GM12878 (cell line): ENCODE data around the gene SRSF2. TPM values are rescaled to one million over a fixed set of nuclear protein-coding genes. Genes with fewer than 3 reads are reported as not detected.

Experiments
- BCL11A ChIP-seq: IDR thresholded peaks from 2 replicates; pipeline ENCODE4 v1.6.1; 2011; ENCODE audit warnings: low read depth, low read length
- CHD1 ChIP-seq: IDR thresholded peaks from 2 replicates; pipeline ENCODE4 v1.6.1; 2012; ENCODE audit warnings: low read depth, low read length, improper control_type of control experiment
- CHD2 ChIP-seq: IDR thresholded peaks from 2 replicates; pipeline ENCODE4 v1.6.1; 2011; ENCODE audit warnings: low read depth, low read length, improper control_type of control experiment, borderline replicate concordance
- CREB1 ChIP-seq: IDR thresholded peaks from 2 replicates; pipeline ENCODE4 v1.6.1; 2012; ENCODE audit warnings: low read depth, mild to moderate bottlenecking, inconsistent platforms
- ESRRA ChIP-seq: IDR thresholded peaks from 2 replicates; pipeline ENCODE4 v1.6.1; 2012; ENCODE audit warnings: mild to moderate bottlenecking, low read length, improper control_type of control experiment
- EZH2 ChIP-seq: IDR thresholded peaks from 2 replicates; pipeline ENCODE4 v1.6.1; 2012; ENCODE audit warnings: low read depth, mild to moderate bottlenecking, control low read depth, inconsistent platforms, low read length, borderline replicate concordance; ENCODE audit not compliant: control insufficient read depth
- HDGF ChIP-seq: fragments of 450-650 bp; IDR thresholded peaks from 2 replicates; pipeline ENCODE4 v1.6.1; 2016; ENCODE audit warnings: antibody characterized with exemption
- JUNB ChIP-seq: IDR thresholded peaks from 2 replicates; pipeline ENCODE4 v1.6.1; 2016; ENCODE audit warnings: antibody characterized with exemption, mild to moderate bottlenecking
- MTA3 ChIP-seq: IDR thresholded peaks from 2 replicates; pipeline ENCODE4 v1.6.1; 2012; ENCODE audit warnings: low read length, inconsistent platforms, borderline replicate concordance
- NFYB ChIP-seq: IDR thresholded peaks from 2 replicates; pipeline ENCODE4 v1.6.1; 2011; ENCODE audit warnings: low read depth, mild to moderate bottlenecking, low read length, improper control_type of control experiment, moderate library complexity; ENCODE audit not compliant: insufficient read depth
- PAX5 ChIP-seq: IDR thresholded peaks from 2 replicates; pipeline ENCODE4 v1.6.1; 2011; ENCODE audit warnings: low read depth, low read length, borderline replicate concordance
- POLR2AphosphoS5 ChIP-seq: IDR thresholded peaks from 2 replicates; pipeline ENCODE4 v1.6.1; 2011; ENCODE audit warnings: mild to moderate bottlenecking, low read length, inconsistent platforms
- RBBP5 ChIP-seq: fragments of 200-600 bp; sonication (generic); conservative IDR thresholded peaks from 2 replicates; pipeline ENCODE4 v1.6.1; 2016
- RUNX3 ChIP-seq: IDR thresholded peaks from 2 replicates; pipeline ENCODE4 v1.6.1; 2012; ENCODE audit warnings: low read length, inconsistent platforms
- SP1 ChIP-seq: IDR thresholded peaks from one replicate; pipeline ENCODE4 v1.6.1; 2011; ENCODE audit warnings: low read depth, low read length
- SUZ12 ChIP-seq: fragments of 200-600 bp; sonication (generic); IDR thresholded peaks from one replicate; pipeline ENCODE4 v1.6.1; 2018; ENCODE audit warnings: antibody characterized with exemption, mild to moderate bottlenecking; ENCODE audit not compliant: unreplicated experiment
- TCF3 ChIP-seq: IDR thresholded peaks from 2 replicates; pipeline ENCODE4 v1.6.1; 2012; ENCODE audit warnings: low read depth, mild to moderate bottlenecking, low read length, borderline replicate concordance; ENCODE audit not compliant: insufficient read depth
- ZNF207 ChIP-seq: fragments of 450-650 bp; IDR thresholded peaks from 2 replicates; pipeline ENCODE4 v1.6.1; 2014; ENCODE audit warnings: antibody characterized with exemption, mild to moderate bottlenecking, borderline replicate concordance
- ZZZ3 ChIP-seq: IDR thresholded peaks from 2 replicates; pipeline ENCODE4 v1.6.1; 2011; ENCODE audit warnings: low read depth; ENCODE audit not compliant: control insufficient read depth, insufficient read length
- polyA plus RNA-seq, 11 experiments: library from polyadenylated mRNA; depleted of rRNA in 4 of 11; unstranded in 6 of 11; stranded (reverse) in 5 of 11; fragments of >200 nt; fragmentation: Nextera tagmentation in 4 of 11; fragmentation: Illumina TruSeq in 1 of 11; extraction: Ambion mirVana in 4 of 11; extraction: Trizol in 1 of 11; gene quantifications; 1 replicate in 1 of 11; 2 replicates in 10 of 11; pipeline versions ENCODE4 v1.2.1 to v1.2.3, GENCODE V29; 2011 to 2016; ENCODE audit warnings: inconsistent platforms in 2 of 11, missing spikeins in 2 of 11, low read depth in 1 of 11
- total RNA-seq, 4 experiments: library from RNA; depleted of rRNA in 3 of 4; stranded (reverse); fragments of >200 nt in 3 of 4; fragmentation: Illumina TruSeq in 1 of 4; extraction: Trizol in 1 of 4; gene quantifications; 2 replicates each; pipeline versions ENCODE4 v1.2.1 to v1.2.3, GENCODE V29; 2013 to 2021
- TF ChIP-seq, protein P1 (sequence below): fragments of 450-650 bp; IDR thresholded peaks from 2 replicates; pipeline ENCODE4 v1.6.1; 2017; ENCODE audit warnings: mild to moderate bottlenecking, moderate library complexity
- TF ChIP-seq, protein P2 (sequence below): fragments of 450-650 bp; IDR thresholded peaks from 2 replicates; pipeline ENCODE4 v1.6.1; 2016; ENCODE audit warnings: mild to moderate bottlenecking
- TF ChIP-seq, protein P3 (sequence below): IDR thresholded peaks from 2 replicates; pipeline ENCODE4 v1.6.1; 2012; ENCODE audit warnings: improper control_type of control experiment, low read depth, low read length; ENCODE audit not compliant: insufficient replicate concordance

The SRSF2 gene
- total and polyA plus RNA-seq, 10 of the 15 experiments (the other 5 are each of a cell fraction or from before 2014, with no cell fraction given), result 225 to 795 (median 410) TPM

DNA sequence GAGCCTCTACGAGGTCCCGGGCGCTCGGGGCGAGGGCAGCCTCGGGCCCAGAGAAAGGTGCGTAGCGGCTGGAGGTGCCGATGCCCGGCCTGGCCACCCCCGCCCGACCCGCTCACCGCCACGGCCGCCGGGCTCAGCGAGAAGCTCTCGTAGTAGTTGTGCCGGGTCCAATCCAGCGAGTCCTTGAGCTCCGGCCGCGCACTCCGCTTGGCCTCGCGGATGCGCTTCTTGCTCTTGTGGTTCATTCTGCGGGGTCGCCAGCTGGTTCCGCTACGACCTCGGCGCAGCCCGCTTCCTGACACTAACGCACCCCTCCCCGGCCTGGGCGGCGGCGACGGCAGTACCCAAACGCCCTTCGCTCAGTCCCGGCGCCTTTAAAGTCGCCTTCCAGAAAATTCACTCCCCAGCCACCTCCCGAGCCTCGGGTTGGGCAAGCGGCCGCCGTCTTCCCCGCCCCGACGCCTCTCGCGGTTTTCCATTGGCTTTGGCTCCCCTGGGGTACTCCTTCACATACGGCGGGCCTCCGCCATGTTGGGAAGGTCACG, 10.8 kb downstream of the SRSF2 start, which contains the start of gene JMJD6 (continued):
- TF ChIP-seq, protein P1, sequence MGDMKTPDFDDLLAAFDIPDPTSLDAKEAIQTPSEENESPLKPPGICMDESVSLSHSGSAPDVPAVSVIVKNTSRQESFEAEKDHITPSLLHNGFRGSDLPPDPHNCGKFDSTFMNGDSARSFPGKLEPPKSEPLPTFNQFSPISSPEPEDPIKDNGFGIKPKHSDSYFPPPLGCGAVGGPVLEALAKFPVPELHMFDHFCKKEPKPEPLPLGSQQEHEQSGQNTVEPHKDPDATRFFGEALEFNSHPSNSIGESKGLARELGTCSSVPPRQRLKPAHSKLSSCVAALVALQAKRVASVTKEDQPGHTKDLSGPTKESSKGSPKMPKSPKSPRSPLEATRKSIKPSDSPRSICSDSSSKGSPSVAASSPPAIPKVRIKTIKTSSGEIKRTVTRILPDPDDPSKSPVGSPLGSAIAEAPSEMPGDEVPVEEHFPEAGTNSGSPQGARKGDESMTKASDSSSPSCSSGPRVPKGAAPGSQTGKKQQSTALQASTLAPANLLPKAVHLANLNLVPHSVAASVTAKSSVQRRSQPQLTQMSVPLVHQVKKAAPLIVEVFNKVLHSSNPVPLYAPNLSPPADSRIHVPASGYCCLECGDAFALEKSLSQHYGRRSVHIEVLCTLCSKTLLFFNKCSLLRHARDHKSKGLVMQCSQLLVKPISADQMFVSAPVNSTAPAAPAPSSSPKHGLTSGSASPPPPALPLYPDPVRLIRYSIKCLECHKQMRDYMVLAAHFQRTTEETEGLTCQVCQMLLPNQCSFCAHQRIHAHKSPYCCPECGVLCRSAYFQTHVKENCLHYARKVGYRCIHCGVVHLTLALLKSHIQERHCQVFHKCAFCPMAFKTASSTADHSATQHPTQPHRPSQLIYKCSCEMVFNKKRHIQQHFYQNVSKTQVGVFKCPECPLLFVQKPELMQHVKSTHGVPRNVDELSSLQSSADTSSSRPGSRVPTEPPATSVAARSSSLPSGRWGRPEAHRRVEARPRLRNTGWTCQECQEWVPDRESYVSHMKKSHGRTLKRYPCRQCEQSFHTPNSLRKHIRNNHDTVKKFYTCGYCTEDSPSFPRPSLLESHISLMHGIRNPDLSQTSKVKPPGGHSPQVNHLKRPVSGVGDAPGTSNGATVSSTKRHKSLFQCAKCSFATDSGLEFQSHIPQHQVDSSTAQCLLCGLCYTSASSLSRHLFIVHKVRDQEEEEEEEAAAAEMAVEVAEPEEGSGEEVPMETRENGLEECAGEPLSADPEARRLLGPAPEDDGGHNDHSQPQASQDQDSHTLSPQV, result peak; percentile 100
- TF ChIP-seq CHD2, result peak; percentile 85
- TF ChIP-seq TCF3, result peak; percentile 73; the same call in 1 of the 2 replicates
- no peak for TF ChIP-seq JUNB
- TF ChIP-seq BCL11A, result no peak
- no peak for TF ChIP-seq RBBP5
- peak; percentile 45; the same call in 1 of the 2 replicates for TF ChIP-seq ZNF207
- peak; percentile 95 for TF ChIP-seq CREB1
- TF ChIP-seq NFYB, result peak; percentile 64; the same call in 1 of the 2 replicates
- peak; percentile 26; the same call in 1 of the 2 replicates for TF ChIP-seq PAX5
- TF ChIP-seq, protein P2, sequence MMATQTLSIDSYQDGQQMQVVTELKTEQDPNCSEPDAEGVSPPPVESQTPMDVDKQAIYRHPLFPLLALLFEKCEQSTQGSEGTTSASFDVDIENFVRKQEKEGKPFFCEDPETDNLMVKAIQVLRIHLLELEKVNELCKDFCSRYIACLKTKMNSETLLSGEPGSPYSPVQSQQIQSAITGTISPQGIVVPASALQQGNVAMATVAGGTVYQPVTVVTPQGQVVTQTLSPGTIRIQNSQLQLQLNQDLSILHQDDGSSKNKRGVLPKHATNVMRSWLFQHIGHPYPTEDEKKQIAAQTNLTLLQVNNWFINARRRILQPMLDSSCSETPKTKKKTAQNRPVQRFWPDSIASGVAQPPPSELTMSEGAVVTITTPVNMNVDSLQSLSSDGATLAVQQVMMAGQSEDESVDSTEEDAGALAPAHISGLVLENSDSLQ, result 0 out of 2 replicates have a peak, but pooled peaks have one; percentile 1
- TF ChIP-seq ZZZ3, result no peak
- TF ChIP-seq SP1, result peak; percentile 89
- TF ChIP-seq RUNX3, result peak; percentile 85
- TF ChIP-seq ESRRA, result no peak
- 0 out of 2 replicates have a peak, but pooled peaks have one; percentile 64 for TF ChIP-seq CHD1
- no peak for TF ChIP-seq SUZ12
- TF ChIP-seq POLR2AphosphoS5, result peak; percentile 92; the same call in 1 of the 2 replicates
- no peak for TF ChIP-seq MTA3
- TF ChIP-seq HDGF, result no peak; the same call in 1 of the 2 replicates
- no peak for TF ChIP-seq EZH2
- TF ChIP-seq, protein P3, sequence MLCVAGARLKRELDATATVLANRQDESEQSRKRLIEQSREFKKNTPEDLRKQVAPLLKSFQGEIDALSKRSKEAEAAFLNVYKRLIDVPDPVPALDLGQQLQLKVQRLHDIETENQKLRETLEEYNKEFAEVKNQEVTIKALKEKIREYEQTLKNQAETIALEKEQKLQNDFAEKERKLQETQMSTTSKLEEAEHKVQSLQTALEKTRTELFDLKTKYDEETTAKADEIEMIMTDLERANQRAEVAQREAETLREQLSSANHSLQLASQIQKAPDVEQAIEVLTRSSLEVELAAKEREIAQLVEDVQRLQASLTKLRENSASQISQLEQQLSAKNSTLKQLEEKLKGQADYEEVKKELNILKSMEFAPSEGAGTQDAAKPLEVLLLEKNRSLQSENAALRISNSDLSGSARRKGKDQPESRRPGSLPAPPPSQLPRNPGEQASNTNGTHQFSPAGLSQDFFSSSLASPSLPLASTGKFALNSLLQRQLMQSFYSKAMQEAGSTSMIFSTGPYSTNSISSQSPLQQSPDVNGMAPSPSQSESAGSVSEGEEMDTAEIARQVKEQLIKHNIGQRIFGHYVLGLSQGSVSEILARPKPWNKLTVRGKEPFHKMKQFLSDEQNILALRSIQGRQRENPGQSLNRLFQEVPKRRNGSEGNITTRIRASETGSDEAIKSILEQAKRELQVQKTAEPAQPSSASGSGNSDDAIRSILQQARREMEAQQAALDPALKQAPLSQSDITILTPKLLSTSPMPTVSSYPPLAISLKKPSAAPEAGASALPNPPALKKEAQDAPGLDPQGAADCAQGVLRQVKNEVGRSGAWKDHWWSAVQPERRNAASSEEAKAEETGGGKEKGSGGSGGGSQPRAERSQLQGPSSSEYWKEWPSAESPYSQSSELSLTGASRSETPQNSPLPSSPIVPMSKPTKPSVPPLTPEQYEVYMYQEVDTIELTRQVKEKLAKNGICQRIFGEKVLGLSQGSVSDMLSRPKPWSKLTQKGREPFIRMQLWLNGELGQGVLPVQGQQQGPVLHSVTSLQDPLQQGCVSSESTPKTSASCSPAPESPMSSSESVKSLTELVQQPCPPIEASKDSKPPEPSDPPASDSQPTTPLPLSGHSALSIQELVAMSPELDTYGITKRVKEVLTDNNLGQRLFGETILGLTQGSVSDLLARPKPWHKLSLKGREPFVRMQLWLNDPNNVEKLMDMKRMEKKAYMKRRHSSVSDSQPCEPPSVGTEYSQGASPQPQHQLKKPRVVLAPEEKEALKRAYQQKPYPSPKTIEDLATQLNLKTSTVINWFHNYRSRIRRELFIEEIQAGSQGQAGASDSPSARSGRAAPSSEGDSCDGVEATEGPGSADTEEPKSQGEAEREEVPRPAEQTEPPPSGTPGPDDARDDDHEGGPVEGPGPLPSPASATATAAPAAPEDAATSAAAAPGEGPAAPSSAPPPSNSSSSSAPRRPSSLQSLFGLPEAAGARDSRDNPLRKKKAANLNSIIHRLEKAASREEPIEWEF, result peak; percentile 33
